ENCODE measurements around the gene SYNE4. TPM values are rescaled to one million over a fixed set of nuclear protein-coding genes. Genes with fewer than 3 reads are reported as not detected.
A peak's percentile ranks its signal among the peaks of the same experiment; 100 is the strongest.

The SYNE4 gene
- total and polyA plus RNA-seq, 9 of the 15 experiments (the other 6 are each of a cell fraction or from before 2014, with no cell fraction given) = 0.03 to 0.65 (median 0.29) TPM

- TF ChIP-seq ARID3A (IDR thresholded peaks at IDR 0.05; ENCODE audit: borderline replicate concordance, low read depth, low read length) = no peak
- no peak for TF ChIP-seq FOXM1 (IDR thresholded peaks at IDR 0.05; ENCODE audit: low read depth)
- no peak for TF ChIP-seq FOXM1 (CRISPR knock-in tag; IDR thresholded peaks at IDR 0.05; ENCODE audit: low read depth)
- TF ChIP-seq GTF2E2 (tag; IDR thresholded peaks at IDR 0.05) = no peak
- peak; percentile 77; the same call in 1 of the 2 replicates for TF ChIP-seq ESRRA (IDR thresholded peaks at IDR 0.05; ENCODE audit: borderline replicate concordance, low read depth)
- no peak for TF ChIP-seq ZNF280B (CRISPR knock-in tag; IDR thresholded peaks at IDR 0.05)
- no peak for TF ChIP-seq SNIP1 (IDR thresholded peaks at IDR 0.05; ENCODE audit: low read depth)
- no peak for TF ChIP-seq LCOR (CRISPR knock-in tag; IDR thresholded peaks at IDR 0.05)
- TF ChIP-seq FOXP4 (CRISPR knock-in tag; IDR thresholded peaks at IDR 0.05; ENCODE audit: borderline replicate concordance) = peak; percentile 19; the same call in 1 of the 2 replicates
- TF ChIP-seq HMBOX1 (IDR thresholded peaks at IDR 0.05) = no peak
- TF ChIP-seq FUS (optimal IDR thresholded peaks at IDR 0.05; ENCODE audit: low read depth, low read length) = no peak
- TF ChIP-seq NR2C2 (CRISPR knock-in tag; IDR thresholded peaks at IDR 0.05) = peak; percentile 93
- TF ChIP-seq NR2C2 (tag; IDR thresholded peaks at IDR 0.05) = peak; percentile 99
- TF ChIP-seq BHLHE40 (IDR thresholded peaks at IDR 0.05; ENCODE audit: low read length) = no peak
- peak; percentile 71 for TF ChIP-seq POLR2AphosphoS5 (IDR thresholded peaks at IDR 0.05; ENCODE audit: control insufficient read depth, insufficient read depth, low read depth, low read length)
- no peak for TF ChIP-seq RNF219 (CRISPR knock-in tag; IDR thresholded peaks at IDR 0.05)
Observed at GRCh38 chr19:35995048-35995993, 13.3 kb downstream of the SYNE4 start, which contains the start of gene SDHAF1 (continued).

Measured in K562 (cell line).